ENCODE measurements around the gene ADCY4. TPM values are rescaled to one million over a fixed set of nuclear protein-coding genes. Genes with fewer than 3 reads are reported as not detected.

The ADCY4 gene
- total RNA-seq, 2 experiments from 2014 or later, result 2.0 to 3.4 TPM

GRCh38 chr14:24325963-24326362 lies 8.9 kb downstream of the ADCY4 start:
- TF ChIP-seq EZH2phosphoT487 (IDR thresholded peaks at IDR 0.05; ENCODE audit: borderline replicate concordance, low read depth, low read length) (no peak), CTCF (conservative IDR thresholded peaks at IDR 0.05; ENCODE audit: low read length) (no peak)
- ChIA-PET POLR2A (no interaction called here), CTCF (ENCODE audit: unreplicated experiment) (interaction anchor here (1.8 kb wide), 1 partner anchor 105 kb away, joined by 5 read pairs; no protein-coding TSS in a partner anchor)
- H3K27ac ChIP-seq (ENCODE audit: low read depth, low read length, poor library complexity, severe bottlenecking), result no peak overlapping the region
- H3K4me2 ChIP-seq (ENCODE audit: low read length), result no peak overlapping the region
- no peak overlapping the region for H2AFZ ChIP-seq (ENCODE audit: low read length)
- DNase-seq (ENCODE audit: low spot score), result no peak
- intact Hi-C loops (cut with micrococcal nuclease; ENCODE audit: unreplicated experiment), result no loop called here
- H3K79me2 ChIP-seq (ENCODE audit: insufficient read depth, low read depth, low read length), result no peaks in the 10 kb centered on the region
- BruUV-seq (replicated peaks), result no TSS peak
- no peaks in the 10 kb centered on the region for H3K36me3 ChIP-seq (ENCODE audit: insufficient read depth, low read length)
- no peaks in the 10 kb centered on the region for H3K9me3 ChIP-seq (ENCODE audit: low read length)
- no peak overlapping the region for H3K4me3 ChIP-seq (ENCODE audit: low read depth, low read length, poor library complexity, severe bottlenecking)
- H4K20me1 ChIP-seq (ENCODE audit: insufficient read depth, low read length), result no peaks in the 10 kb centered on the region
- no peaks in the 10 kb centered on the region for H3K9me2 ChIP-seq (ENCODE audit: insufficient read depth, low read length)
- peaks cover 7% of the 10 kb centered on the region for H3K4me1 ChIP-seq (ENCODE audit: insufficient read depth, low read length, poor library complexity, severe bottlenecking)

GRCh38 chr14:24325041-24325530 lies 9.8 kb downstream of the ADCY4 start:
- DNase-seq (ENCODE audit: low spot score), result no peak
- no peaks in the 10 kb centered on the region for H3K36me3 ChIP-seq (ENCODE audit: insufficient read depth, low read length)
- H4K20me1 ChIP-seq (ENCODE audit: insufficient read depth, low read length), result no peaks in the 10 kb centered on the region
- no peaks in the 10 kb centered on the region for H3K9me2 ChIP-seq (ENCODE audit: insufficient read depth, low read length)
- H3K4me2 ChIP-seq (ENCODE audit: low read length), result no peak overlapping the region
- no peak for TF ChIP-seq EZH2phosphoT487 (IDR thresholded peaks at IDR 0.05; ENCODE audit: borderline replicate concordance, low read depth, low read length)
- TF ChIP-seq CTCF (conservative IDR thresholded peaks at IDR 0.05; ENCODE audit: low read length), result no peak
- peaks cover 7% of the 10 kb centered on the region for H3K4me1 ChIP-seq (ENCODE audit: insufficient read depth, low read length, poor library complexity, severe bottlenecking)
- CTCF ChIA-PET (ENCODE audit: unreplicated experiment), result interaction anchor here (1.8 kb wide), 1 partner anchor 106 kb away, joined by 5 read pairs; no protein-coding TSS in a partner anchor
- H3K9me3 ChIP-seq (ENCODE audit: low read length), result no peaks in the 10 kb centered on the region
- no peak overlapping the region for H3K27ac ChIP-seq (ENCODE audit: low read depth, low read length, poor library complexity, severe bottlenecking)
- no peak overlapping the region for H3K4me3 ChIP-seq (ENCODE audit: low read depth, low read length, poor library complexity, severe bottlenecking)
- H3K79me2 ChIP-seq (ENCODE audit: insufficient read depth, low read depth, low read length), result no peaks in the 10 kb centered on the region
- POLR2A ChIA-PET, result no interaction called here
- no TSS peak for BruUV-seq (replicated peaks)
- intact Hi-C loops (cut with micrococcal nuclease; ENCODE audit: unreplicated experiment), result no loop called here
- H2AFZ ChIP-seq (ENCODE audit: low read length), result no peak overlapping the region

- Histone ChIP-seq H3K4me1 (ENCODE audit: insufficient read depth, low read length, poor library complexity, severe bottlenecking) (peaks cover 7% of the 10 kb centered on the region), H4K20me1 (ENCODE audit: insufficient read depth, low read length) (no peaks in the 10 kb centered on the region), H2AFZ (ENCODE audit: low read length) (no peak overlapping the region), H3K9me3 (ENCODE audit: low read length) (no peaks in the 10 kb centered on the region), H3K4me2 (ENCODE audit: low read length) (no peak overlapping the region), H3K4me3 (ENCODE audit: low read depth, low read length, poor library complexity, severe bottlenecking) (no peak overlapping the region), H3K36me3 (ENCODE audit: insufficient read depth, low read length) (no peaks in the 10 kb centered on the region), H3K79me2 (ENCODE audit: insufficient read depth, low read depth, low read length) (no peaks in the 10 kb centered on the region), H3K9me2 (ENCODE audit: insufficient read depth, low read length) (no peaks in the 10 kb centered on the region), H3K27ac (ENCODE audit: low read depth, low read length, poor library complexity, severe bottlenecking) (no peak overlapping the region)
- no TSS peak for BruUV-seq (replicated peaks)
- no peak for TF ChIP-seq CTCF (conservative IDR thresholded peaks at IDR 0.05; ENCODE audit: low read length)
- no peak for DNase-seq (ENCODE audit: low spot score)
- intact Hi-C loops (cut with micrococcal nuclease; ENCODE audit: unreplicated experiment), result no loop called here
- ChIA-PET POLR2A (no interaction called here), CTCF (ENCODE audit: unreplicated experiment) (interaction anchor here (0.6 kb wide), 1 partner anchor 24 kb away, joined by 4 read pairs; no protein-coding TSS in a partner anchor)
Observed at GRCh38 chr14:24324024-24324423, 10.8 kb downstream of the ADCY4 start.
